Measurements from ENCODE around the gene ZNF789. TPM values are rescaled to one million over a fixed set of nuclear protein-coding genes. Genes with fewer than 3 reads are reported as not detected.
"Not testable (repeated sequence)": the region's sequence is repeated elsewhere in the genome, so short reads cannot be mapped to it uniquely, and the experiment has no call there.

Gene ZNF789
- total RNA-seq, 1 experiment from 2014 or later: 15.1 TPM

DNA sequence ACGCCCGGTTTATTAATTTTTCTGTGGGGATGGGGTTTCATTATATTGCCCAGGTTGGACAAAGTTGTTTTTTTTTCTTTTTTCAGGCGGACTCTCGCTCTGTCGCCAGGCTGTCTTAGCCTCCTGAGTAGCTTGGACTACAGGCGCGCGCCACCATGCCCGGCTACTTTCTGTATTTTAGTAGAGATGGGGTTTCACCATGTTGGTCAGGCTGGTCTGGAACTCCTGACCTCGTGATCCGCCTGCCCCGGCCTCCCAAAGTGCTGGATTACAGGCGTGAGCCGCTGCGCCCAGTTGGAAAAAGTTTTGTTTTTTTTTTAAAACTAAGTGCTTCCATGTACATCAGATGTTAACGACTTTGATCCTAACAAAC is 27.9 kb downstream of the ZNF789 start:
- no peak overlapping the region for H2BK5ac ChIP-seq (ENCODE audit: insufficient read length, low read length)
- no peak overlapping the region for H4K8ac ChIP-seq (replicated peaks; ENCODE audit: insufficient read length, low read depth, low read length)
- no peak for DNase-seq
- peak overlapping the region; percentile 98 for H3K4me3 Mint-ChIP-seq
- no peak overlapping the region for H3K4ac ChIP-seq (ENCODE audit: low read depth, low read length)
- no peak overlapping the region for H4K91ac ChIP-seq (ENCODE audit: insufficient read length, low read depth, low read length)
- no CpG with 5 or more reads among the region's 16 CpGs for WGBS (ENCODE audit: extremely low coverage, insufficient read length, low lambda C conversion rate)
- H3K27ac ChIP-seq (ENCODE audit: insufficient read length, low read depth, low read length): no peak overlapping the region
- TF ChIP-seq, protein P1, sequence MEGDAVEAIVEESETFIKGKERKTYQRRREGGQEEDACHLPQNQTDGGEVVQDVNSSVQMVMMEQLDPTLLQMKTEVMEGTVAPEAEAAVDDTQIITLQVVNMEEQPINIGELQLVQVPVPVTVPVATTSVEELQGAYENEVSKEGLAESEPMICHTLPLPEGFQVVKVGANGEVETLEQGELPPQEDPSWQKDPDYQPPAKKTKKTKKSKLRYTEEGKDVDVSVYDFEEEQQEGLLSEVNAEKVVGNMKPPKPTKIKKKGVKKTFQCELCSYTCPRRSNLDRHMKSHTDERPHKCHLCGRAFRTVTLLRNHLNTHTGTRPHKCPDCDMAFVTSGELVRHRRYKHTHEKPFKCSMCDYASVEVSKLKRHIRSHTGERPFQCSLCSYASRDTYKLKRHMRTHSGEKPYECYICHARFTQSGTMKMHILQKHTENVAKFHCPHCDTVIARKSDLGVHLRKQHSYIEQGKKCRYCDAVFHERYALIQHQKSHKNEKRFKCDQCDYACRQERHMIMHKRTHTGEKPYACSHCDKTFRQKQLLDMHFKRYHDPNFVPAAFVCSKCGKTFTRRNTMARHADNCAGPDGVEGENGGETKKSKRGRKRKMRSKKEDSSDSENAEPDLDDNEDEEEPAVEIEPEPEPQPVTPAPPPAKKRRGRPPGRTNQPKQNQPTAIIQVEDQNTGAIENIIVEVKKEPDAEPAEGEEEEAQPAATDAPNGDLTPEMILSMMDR (conservative IDR thresholded peaks at IDR 0.05): no peak
- peaks cover 0 to 3% of the 10 kb centered on the region in 2 experiments; a peak in 3 of 5 replicates for H3K9me3 Mint-ChIP-seq
- H2BK120ac ChIP-seq (ENCODE audit: low read depth, low read length, poor library complexity, severe bottlenecking): no peak overlapping the region
- no peak overlapping the region for H3K18ac ChIP-seq (ENCODE audit: insufficient read length, low read depth, low read length)
- no peaks in the 10 kb centered on the region for H3K9me3 ChIP-seq (ENCODE audit: control insufficient read depth, low read depth, low read length)
- no peak overlapping the region for H2AK5ac ChIP-seq (ENCODE audit: insufficient read length, low read length)
- H3T11ph ChIP-seq (ENCODE audit: low read length): no peak overlapping the region
- peaks cover 16 to 25% of the 10 kb centered on the region in 2 experiments for H3K4me1 Mint-ChIP-seq
- H3K27me3 Mint-ChIP-seq (ENCODE audit: low read depth): no peaks in the 10 kb centered on the region
- H2BK12ac ChIP-seq (ENCODE audit: insufficient read length, low read depth, low read length): no peak overlapping the region
- H3K14ac ChIP-seq (ENCODE audit: insufficient read depth, low read length): no peak overlapping the region
- no peak overlapping the region for H2AFZ ChIP-seq (ENCODE audit: low read length)
- H3K23me2 ChIP-seq (ENCODE audit: insufficient read length, low read depth, low read length, poor library complexity, severe bottlenecking): peaks cover 16% of the 10 kb centered on the region
- no peak overlapping the region for H3K23ac ChIP-seq (ENCODE audit: insufficient read length, low read depth, low read length)
- peaks cover 4% of the 10 kb centered on the region; the same call in 1 of the 2 replicates for H3K4me1 ChIP-seq (ENCODE audit: insufficient read depth, low read length)
- H3K36me3 Mint-ChIP-seq (ENCODE audit: insufficient read depth in 1 of 3, low read depth in 3 of 3): peaks cover 21 to 28% (median 24%) of the 10 kb centered on the region in 3 experiments
- H2BK15ac ChIP-seq (ENCODE audit: low read depth, low read length): no peak overlapping the region
- H3K27me3 ChIP-seq (ENCODE audit: insufficient read depth, low read length): no peaks in the 10 kb centered on the region
- H2BK20ac ChIP-seq (ENCODE audit: low read depth, low read length, poor library complexity, severe bottlenecking): no peak overlapping the region
- H4K5ac ChIP-seq (ENCODE audit: insufficient read length, low read depth, low read length): no peak overlapping the region
- H3K79me1 ChIP-seq (ENCODE audit: insufficient read depth, low read depth, low read length, poor library complexity, severe bottlenecking): no peaks in the 10 kb centered on the region
- no peak overlapping the region for H3K56ac ChIP-seq (ENCODE audit: insufficient read length, low read depth, low read length)
- peaks cover 17% of the 10 kb centered on the region for H3K79me2 ChIP-seq (ENCODE audit: insufficient read depth, low read length)
- H3K27ac Mint-ChIP-seq: peak overlapping the region; percentile 47 to 100 (median 93); a peak in 4 of 7 replicates
- H3K9ac ChIP-seq (ENCODE audit: extremely low read depth, insufficient read length, low read length): peak overlapping the region; percentile 23
- no peaks in the 10 kb centered on the region for H4K20me1 ChIP-seq (ENCODE audit: control insufficient read depth, insufficient read depth, insufficient read length)
- peak overlapping the region; percentile 98 for H3K4me2 ChIP-seq (ENCODE audit: insufficient read depth, insufficient read length, low read length)

DNA sequence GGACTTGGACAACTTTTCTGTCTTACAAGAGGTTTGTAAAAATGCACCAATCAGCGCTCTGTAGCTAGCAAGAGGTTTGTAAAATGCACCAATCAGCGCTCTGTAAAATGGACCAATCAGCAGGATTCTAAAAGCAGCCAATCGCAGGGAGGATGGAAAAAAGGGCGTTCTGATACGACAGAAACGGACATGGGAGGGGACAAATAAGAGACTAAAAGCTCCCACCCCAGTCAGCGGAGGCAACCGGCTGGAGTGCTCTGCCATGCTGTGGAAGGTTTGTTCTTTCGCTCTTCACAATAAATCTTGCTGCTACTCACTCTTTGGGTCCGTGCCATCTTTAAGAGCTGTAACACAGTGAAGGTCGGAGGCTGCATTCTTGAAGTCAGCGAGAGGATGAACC is 28.5 kb downstream of the ZNF789 start:
- not testable (repeated sequence) for H2BK15ac ChIP-seq (ENCODE audit: low read depth, low read length)

More for the DNA sequence above, 28.5 kb downstream of the ZNF789 start:
- not testable (repeated sequence) for H3K27ac Mint-ChIP-seq; H2BK20ac ChIP-seq (ENCODE audit: low read depth, low read length, poor library complexity, severe bottlenecking); H2BK5ac ChIP-seq (ENCODE audit: insufficient read length, low read length); H3K56ac ChIP-seq (ENCODE audit: insufficient read length, low read depth, low read length); H2BK12ac ChIP-seq (ENCODE audit: insufficient read length, low read depth, low read length); H3K27me3 ChIP-seq (ENCODE audit: insufficient read depth, low read length); H3T11ph ChIP-seq (ENCODE audit: low read length); H4K5ac ChIP-seq (ENCODE audit: insufficient read length, low read depth, low read length); H4K91ac ChIP-seq (ENCODE audit: insufficient read length, low read depth, low read length); H3K18ac ChIP-seq (ENCODE audit: insufficient read length, low read depth, low read length); H3K27me3 Mint-ChIP-seq (ENCODE audit: low read depth); H2AFZ ChIP-seq (ENCODE audit: low read length); H3K23ac ChIP-seq (ENCODE audit: insufficient read length, low read depth, low read length); H4K20me1 ChIP-seq (ENCODE audit: control insufficient read depth, insufficient read depth, insufficient read length); H3K79me1 ChIP-seq (ENCODE audit: insufficient read depth, low read depth, low read length, poor library complexity, severe bottlenecking); H3K4ac ChIP-seq (ENCODE audit: low read depth, low read length); H3K4me1 ChIP-seq (ENCODE audit: insufficient read depth, low read length); H2BK120ac ChIP-seq (ENCODE audit: low read depth, low read length, poor library complexity, severe bottlenecking); H3K9ac ChIP-seq (ENCODE audit: extremely low read depth, insufficient read length, low read length); H4K8ac ChIP-seq (replicated peaks; ENCODE audit: insufficient read length, low read depth, low read length); H3K27ac ChIP-seq (ENCODE audit: insufficient read length, low read depth, low read length); H3K9me3 ChIP-seq (ENCODE audit: control insufficient read depth, low read depth, low read length); H3K9me3 Mint-ChIP-seq; H3K14ac ChIP-seq (ENCODE audit: insufficient read depth, low read length); H2AK5ac ChIP-seq (ENCODE audit: insufficient read length, low read length)
- H3K4me1 Mint-ChIP-seq: peaks cover 22 to 31% of the 10 kb centered on the region in 2 experiments
- Histone ChIP-seq H3K79me2 (ENCODE audit: insufficient read depth, low read length) (peaks cover 21% of the 10 kb centered on the region), H3K23me2 (ENCODE audit: insufficient read length, low read depth, low read length, poor library complexity, severe bottlenecking) (peaks cover 21% of the 10 kb centered on the region), H3K4me2 (ENCODE audit: insufficient read depth, insufficient read length, low read length) (peak overlapping the region; percentile 98)
- peak; percentile 46 for DNase-seq
- peak overlapping the region; percentile 98 for H3K4me3 Mint-ChIP-seq
- no CpG with 5 or more reads among the region's 12 CpGs for WGBS (ENCODE audit: extremely low coverage, insufficient read length, low lambda C conversion rate)
- peaks cover 16 to 28% (median 20%) of the 10 kb centered on the region in 3 experiments for H3K36me3 Mint-ChIP-seq (ENCODE audit: insufficient read depth in 1 of 3, low read depth in 3 of 3)

All from H9 (cell line).